ENCODE measurements around the gene RBM26. TPM values are rescaled to one million over a fixed set of nuclear protein-coding genes. Genes with fewer than 3 reads are reported as not detected.

Gene RBM26
- total RNA-seq, 1 experiment from 2014 or later, result 32.2 TPM

GRCh38 chr13:79402679-79403078 is 3.4 kb downstream of the RBM26 start:
- TF ChIP-seq REST (IDR thresholded peaks at IDR 0.05; ENCODE audit: insufficient read depth in 1 of 2, low read depth in 2 of 2, low read length in 1 of 2) (no peak), TCF7L2 (IDR thresholded peaks at IDR 0.05; ENCODE audit: low read depth, low read length) (no peak), SIN3A (IDR thresholded peaks at IDR 0.05; ENCODE audit: borderline replicate concordance, insufficient read depth, low read depth, low read length) (no peak), POLR2AphosphoS5 (IDR thresholded peaks at IDR 0.05; ENCODE audit: low read depth, low read length) (no peak), CTCF (IDR thresholded peaks at IDR 0.05) (no peak)
- Histone ChIP-seq H3K4me3 (ENCODE audit: low read depth in 2 of 2, low read length in 2 of 2) (no peak overlapping the region; a peak in 1 of 4 replicates), H3K36me3 (ENCODE audit: control insufficient read depth, insufficient read depth, low read length) (peaks cover 11% of the 10 kb centered on the region), H3K27me3 (ENCODE audit: control insufficient read depth, insufficient read depth, low read length) (no peaks in the 10 kb centered on the region), H3K27ac (ENCODE audit: low read length) (no peak overlapping the region), H3K4me1 (ENCODE audit: control insufficient read depth, insufficient read depth, low read length) (peaks cover 29% of the 10 kb centered on the region), H3K9me3 (ENCODE audit: control insufficient read depth, insufficient read depth, low read depth, low read length) (no peaks in the 10 kb centered on the region)
- ChIA-PET CTCF (no interaction called here), POLR2A (interaction anchor here (0.7 kb wide), 1 partner anchor 720 kb away, joined by 13 read pairs; no protein-coding TSS in a partner anchor)
- in situ Hi-C loops (cut with HindIII; ENCODE audit: low pct_unique_long_range_greater_than_20kb, low sequenced_read_pairs), result no loop called here
- no TSS peak for BruUV-seq (replicated peaks)
- no peak for DNase-seq (ENCODE audit: low read depth, low spot score)
- no peak for ATAC-seq
- intact Hi-C loops (cut with micrococcal nuclease; ENCODE audit: unreplicated experiment), result no loop called here

GRCh38 chr13:79402074-79402635 is 3.9 kb downstream of the RBM26 start:
- in situ Hi-C loops (cut with HindIII; ENCODE audit: low pct_unique_long_range_greater_than_20kb, low sequenced_read_pairs), result no loop called here
- intact Hi-C loops (cut with micrococcal nuclease; ENCODE audit: unreplicated experiment), result no loop called here
- ATAC-seq, result no peak

More at GRCh38 chr13:79402074-79402635, 3.9 kb downstream of the RBM26 start:
- TF ChIP-seq REST (IDR thresholded peaks at IDR 0.05; ENCODE audit: insufficient read depth in 1 of 2, low read depth in 2 of 2, low read length in 1 of 2), result no peak
- TF ChIP-seq POLR2AphosphoS5 (IDR thresholded peaks at IDR 0.05; ENCODE audit: low read depth, low read length), result no peak
- TF ChIP-seq CTCF (IDR thresholded peaks at IDR 0.05), result no peak
- no peak for TF ChIP-seq TCF7L2 (IDR thresholded peaks at IDR 0.05; ENCODE audit: low read depth, low read length)
- TF ChIP-seq SIN3A (IDR thresholded peaks at IDR 0.05; ENCODE audit: borderline replicate concordance, insufficient read depth, low read depth, low read length), result no peak
- Histone ChIP-seq H3K4me3 (ENCODE audit: low read depth in 2 of 2, low read length in 2 of 2) (no peak overlapping the region), H3K27me3 (ENCODE audit: control insufficient read depth, insufficient read depth, low read length) (no peaks in the 10 kb centered on the region), H3K27ac (ENCODE audit: low read length) (no peak overlapping the region), H3K36me3 (ENCODE audit: control insufficient read depth, insufficient read depth, low read length) (peaks cover 11% of the 10 kb centered on the region), H3K4me1 (ENCODE audit: control insufficient read depth, insufficient read depth, low read length) (peaks cover 25% of the 10 kb centered on the region), H3K9me3 (ENCODE audit: control insufficient read depth, insufficient read depth, low read depth, low read length) (no peaks in the 10 kb centered on the region)
- no TSS peak for BruUV-seq (replicated peaks)
- no peak for DNase-seq (ENCODE audit: low read depth, low spot score)
- CTCF ChIA-PET, result no interaction called here
- POLR2A ChIA-PET, result interaction anchor here (0.7 kb wide), 2 partner anchors 22 to 720 kb away, joined by 5 to 13 read pairs; no protein-coding TSS in a partner anchor

Measured in Panc1 (cell line).